ENCODE measurements around the gene GNAL.
A peak's percentile ranks its signal among the peaks of the same experiment; 100 is the strongest.
"Not testable (repeated sequence)": the region's sequence is repeated elsewhere in the genome, so short reads cannot be mapped to it uniquely, and the experiment has no call there.

Gene GNAL

DNA sequence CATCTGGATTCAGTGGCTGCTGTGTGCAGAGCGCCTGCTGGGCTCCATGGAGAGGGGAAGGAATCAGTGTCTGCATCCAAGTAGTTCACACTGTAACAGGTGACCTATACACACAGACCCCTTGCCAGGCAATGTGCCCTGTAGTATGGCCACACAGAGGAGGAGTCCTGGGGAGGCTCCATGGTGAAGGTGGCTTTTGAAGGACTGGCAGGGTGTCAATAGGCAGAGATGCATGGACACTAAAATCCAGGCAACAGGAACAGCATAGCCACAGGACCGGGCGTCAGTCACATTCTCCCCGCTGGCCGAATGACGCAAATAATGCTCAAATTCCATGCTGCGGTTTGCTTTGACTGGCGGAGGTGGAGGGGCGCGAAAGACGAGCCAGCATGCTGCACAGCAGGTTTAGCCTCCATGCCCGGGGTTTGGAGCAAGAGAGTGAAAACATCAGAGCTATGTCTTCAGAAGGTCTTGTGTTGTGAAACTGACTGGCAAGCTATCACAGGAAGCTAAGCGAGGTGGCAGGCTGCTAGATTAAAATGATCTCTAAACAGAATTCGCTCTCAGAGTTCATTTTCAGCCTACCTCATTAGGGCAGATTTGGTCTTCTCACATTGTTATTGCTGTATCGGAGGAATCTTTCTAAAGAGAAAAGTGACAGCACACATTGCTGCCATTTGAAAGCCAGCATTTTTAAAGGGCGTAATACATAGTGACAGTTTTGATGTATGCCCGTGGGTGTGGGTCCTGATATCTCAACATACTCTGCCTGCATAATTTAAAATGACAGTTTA is 161.0 kb downstream of the GNAL start:
- DNase-seq (ENCODE audit: low read depth, low spot score) = no peak

DNA sequence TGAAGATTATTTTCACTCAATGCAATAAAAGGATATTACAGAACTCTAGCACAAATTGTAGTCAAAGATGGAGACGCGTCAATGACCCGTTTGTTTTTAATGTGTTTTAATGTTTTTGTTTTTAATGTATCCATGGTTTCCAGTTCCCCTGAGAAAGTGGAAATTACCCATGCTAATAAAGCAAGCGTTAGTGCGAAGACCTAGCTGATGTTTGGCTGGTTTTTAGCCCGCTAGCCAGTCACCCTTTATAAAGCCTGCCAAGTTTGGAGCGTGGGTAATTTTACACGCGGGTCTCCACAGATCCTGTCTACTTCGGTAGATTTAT is 161.7 kb downstream of the GNAL start:
- DNase-seq (ENCODE audit: low read depth, low spot score) = no peak

GRCh38 chr18:11851146-11851805 is 162.2 kb downstream of the GNAL start, which contains the start of gene CHMP1B:
Gene CHMP1B (plus strand): TSS chr18:11851413. CDS start chr18:11851512, 99 bp downstream.
- DNase-seq (ENCODE audit: low read depth, low spot score) = peak; percentile 94

DNA sequence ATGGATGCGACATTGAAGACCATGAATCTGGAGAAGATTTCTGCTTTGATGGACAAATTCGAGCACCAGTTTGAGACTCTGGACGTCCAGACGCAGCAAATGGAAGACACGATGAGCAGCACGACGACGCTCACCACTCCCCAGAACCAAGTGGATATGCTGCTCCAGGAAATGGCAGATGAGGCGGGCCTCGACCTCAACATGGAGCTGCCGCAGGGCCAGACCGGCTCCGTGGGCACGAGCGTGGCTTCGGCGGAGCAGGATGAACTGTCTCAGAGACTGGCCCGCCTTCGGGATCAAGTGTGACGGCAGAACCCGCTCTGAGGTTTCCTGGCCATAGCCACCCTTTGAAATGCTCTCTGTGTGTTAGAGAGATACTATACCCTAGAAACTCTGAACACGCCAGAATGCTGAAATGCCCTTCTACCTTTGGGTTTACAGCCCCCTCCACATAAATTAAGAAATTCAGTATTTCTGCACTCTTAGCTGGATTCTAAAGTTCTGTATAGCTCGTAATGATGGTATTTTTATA is 162.8 kb downstream of the GNAL start:
- DNase-seq (ENCODE audit: low read depth, low spot score) = no peak

- not testable (repeated sequence) for DNase-seq (ENCODE audit: low read depth, low spot score)
Observed at GRCh38 chr18:11854554-11854953, 165.5 kb downstream of the GNAL start.

GRCh38 chr18:11857177-11857887 is 168.3 kb downstream of the GNAL start:
- no peak for DNase-seq (ENCODE audit: low read depth, low spot score)

DNA sequence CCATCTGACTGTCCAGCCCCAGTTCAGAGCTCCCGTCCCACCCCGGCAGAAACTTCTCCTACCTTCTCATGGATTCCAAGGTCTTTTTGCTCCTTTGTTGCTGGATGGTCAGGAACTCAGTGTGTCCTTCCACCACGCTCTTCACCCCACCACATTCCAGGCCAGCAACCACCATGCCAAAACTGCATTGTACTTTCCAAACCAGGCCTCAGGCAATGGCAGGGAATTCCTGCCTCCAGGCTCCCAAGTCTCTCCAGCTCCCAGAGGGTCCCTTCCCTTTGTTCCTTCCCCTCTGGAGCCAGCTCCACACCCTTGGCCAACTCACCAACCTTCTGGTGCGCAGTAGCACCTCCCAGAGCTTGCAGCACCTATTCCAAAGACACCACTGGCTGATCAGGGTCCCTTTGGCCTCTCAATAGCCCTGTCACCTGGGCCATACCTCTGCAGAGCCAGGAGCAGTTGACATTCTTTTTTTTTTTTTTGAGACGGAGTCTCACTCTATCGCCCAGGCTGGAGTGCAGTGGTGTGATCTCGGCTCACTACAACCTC is 170.3 kb downstream of the GNAL start:
- no peak for DNase-seq (ENCODE audit: low read depth, low spot score)

DNA sequence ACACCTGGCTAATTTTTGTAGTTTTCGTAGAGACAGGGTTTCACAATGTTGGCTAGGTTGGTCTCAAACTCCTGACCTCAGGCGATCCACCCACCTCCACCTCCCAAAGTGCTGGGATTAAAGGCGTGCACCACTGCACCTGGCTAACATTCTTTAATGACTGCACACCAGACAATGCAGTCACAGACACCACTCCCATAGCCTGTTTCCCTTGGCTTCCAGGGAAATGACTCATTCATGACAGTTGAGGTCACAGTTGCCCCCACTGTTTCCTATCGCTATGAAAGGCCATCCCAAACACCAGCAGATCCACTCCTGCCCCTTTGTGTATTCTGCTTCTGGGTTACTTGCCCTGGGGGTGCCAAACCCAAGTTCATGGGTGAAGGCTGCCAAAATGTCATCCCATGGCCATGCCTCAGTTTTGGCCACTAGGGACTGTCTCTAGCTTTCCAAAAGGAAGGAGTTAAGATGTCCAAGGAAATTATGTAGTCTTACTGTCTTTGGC is 170.9 kb downstream of the GNAL start:
- DNase-seq (ENCODE audit: low read depth, low spot score) = no peak

DNA sequence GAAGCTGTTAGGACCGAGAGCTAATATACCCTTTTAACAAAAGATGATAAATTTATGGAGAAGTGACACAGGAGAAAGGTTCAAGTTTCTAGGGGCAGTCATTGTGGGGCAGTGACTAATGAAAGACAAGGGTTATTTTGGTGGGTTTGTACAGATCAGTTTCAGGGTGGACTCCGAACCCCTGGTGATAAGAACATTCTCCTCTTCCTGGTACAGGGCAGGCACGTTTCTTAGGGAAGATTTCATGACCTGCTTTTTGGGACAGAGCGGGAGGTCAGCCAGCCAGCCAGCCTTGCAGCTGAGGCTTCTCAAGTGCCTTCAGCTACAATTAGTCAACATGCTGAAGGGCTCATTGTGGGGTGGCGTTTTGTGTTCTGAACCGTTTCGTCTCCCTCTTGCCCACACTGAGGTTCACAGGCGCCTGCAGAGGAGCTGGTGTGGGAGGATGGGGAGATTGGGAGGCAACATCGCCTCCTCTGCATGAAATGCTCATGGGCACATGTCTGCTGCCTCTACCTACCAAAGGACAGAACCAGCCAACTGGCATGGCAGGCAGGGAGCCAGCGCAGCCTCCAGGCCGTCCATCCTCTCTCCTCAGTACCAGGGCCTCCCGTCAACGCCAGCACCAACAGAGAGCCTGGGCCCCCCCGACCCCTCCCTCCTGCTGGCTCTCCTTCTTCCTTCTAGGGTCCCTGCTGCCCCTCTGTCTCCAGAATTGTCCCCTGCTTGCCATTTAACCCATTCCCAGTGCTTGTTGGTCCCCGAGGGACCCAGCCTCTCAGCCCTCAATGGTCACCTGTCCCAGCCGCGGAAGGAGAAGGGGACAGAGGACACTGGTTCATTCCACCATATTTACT is 171.8 kb downstream of the GNAL start:
- no peak for DNase-seq (ENCODE audit: low read depth, low spot score)

DNA sequence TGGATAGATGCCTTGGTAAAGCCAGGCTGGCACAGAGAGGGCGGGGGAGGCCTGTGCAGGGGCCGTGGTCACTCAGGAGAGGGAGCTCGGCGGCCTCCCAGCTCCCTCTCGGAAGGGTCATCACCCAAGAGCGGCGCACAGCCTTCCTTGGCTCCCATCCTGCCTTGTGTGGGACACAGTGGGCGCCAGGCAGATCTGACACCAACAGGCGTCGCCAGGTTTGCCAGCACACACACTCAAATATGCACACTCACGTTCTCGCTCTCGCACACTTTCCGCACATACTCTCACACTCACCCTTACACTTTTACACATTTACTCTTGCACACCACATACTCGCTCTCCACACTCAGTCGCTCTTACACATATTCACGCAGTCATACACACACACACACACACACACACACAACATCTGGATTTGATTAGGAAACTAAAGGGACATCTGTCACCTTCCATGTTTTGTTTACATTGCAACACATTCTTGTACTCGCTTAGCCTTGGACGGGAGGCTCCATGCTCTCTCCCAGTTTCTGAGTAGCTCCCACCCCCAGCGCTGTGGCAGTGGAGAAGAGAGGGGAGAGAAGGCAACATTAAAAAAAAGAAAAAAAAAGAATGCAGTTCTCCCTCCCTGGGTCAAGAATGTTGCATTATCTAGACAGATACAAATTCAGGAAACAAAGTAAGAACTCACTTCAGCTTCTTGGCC is 172.7 kb downstream of the GNAL start:
- DNase-seq (ENCODE audit: low read depth, low spot score) = no peak

- no peak for DNase-seq (ENCODE audit: low read depth, low spot score)
Observed at GRCh38 chr18:11862468-11863137, 173.5 kb downstream of the GNAL start.

GRCh38 chr18:11864471-11864870 is 175.4 kb downstream of the GNAL start:
- no peak for DNase-seq (ENCODE audit: low read depth, low spot score)

DNA sequence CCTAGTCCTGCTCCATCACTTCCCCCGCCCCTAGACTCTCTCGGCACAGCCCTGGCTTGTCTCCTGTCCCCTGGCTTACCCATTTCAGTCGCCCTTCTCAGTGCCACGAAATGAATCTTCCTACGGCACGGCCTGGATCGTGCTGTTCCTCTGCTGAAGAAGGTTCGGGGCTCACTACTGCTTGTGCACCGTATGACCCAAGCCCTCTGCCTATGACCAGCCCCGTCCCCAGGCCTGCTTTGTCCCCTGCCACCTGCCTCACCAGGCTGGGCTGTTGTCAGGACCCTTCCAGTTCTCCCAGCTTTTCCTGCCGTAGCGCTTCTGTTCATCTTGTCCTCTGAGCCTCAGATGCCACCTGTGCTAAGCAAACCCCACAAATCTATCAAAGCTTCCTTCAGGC is 176.0 kb downstream of the GNAL start:
- no peak for DNase-seq (ENCODE audit: low read depth, low spot score)

GRCh38 chr18:11866329-11866728 is 177.3 kb downstream of the GNAL start:
- no peak for DNase-seq (ENCODE audit: low read depth, low spot score)

DNA sequence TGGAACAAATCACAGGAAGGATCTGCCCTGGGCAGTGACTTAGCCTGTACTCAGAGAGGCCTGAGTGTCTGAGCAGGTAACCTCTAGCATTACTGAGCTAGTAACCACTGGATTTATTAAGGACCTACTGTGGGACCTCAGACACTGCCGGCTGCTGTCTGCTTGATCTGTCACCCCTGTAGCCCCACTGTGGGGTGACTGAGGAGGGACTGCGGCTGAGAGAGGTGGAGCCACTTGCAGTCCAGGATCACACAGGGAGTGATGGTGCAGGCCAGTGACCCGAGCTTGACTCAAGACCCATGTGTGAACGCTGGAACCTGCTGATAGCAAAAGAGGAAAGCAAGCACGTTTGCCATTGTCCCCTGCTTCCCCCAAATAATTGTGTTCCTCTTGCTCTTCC is 177.7 kb downstream of the GNAL start:
- no peak for DNase-seq (ENCODE audit: low read depth, low spot score)

- no peak for DNase-seq (ENCODE audit: low read depth, low spot score)
Observed at GRCh38 chr18:11868230-11868629, 179.2 kb downstream of the GNAL start.

DNA sequence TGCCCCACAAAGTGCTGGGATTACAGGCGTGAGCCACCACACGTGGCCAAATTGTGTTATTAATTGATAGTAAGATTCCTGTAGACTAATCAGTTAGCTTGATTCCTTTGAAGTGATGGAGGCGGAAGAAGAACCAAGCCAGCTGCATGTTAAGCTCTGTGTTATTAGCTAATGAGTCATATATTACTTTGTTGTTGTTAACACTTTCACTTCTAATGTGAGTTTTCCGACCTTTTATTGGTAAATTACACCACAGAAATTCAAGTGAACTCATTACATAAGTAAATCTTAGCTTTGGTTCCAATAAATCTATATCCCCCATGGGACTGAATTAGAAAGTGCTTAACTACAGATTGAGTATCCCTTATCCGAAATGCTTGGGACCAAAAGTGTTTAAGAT is 182.4 kb downstream of the GNAL start:
- DNase-seq (ENCODE audit: low read depth, low spot score) = no peak

DNA sequence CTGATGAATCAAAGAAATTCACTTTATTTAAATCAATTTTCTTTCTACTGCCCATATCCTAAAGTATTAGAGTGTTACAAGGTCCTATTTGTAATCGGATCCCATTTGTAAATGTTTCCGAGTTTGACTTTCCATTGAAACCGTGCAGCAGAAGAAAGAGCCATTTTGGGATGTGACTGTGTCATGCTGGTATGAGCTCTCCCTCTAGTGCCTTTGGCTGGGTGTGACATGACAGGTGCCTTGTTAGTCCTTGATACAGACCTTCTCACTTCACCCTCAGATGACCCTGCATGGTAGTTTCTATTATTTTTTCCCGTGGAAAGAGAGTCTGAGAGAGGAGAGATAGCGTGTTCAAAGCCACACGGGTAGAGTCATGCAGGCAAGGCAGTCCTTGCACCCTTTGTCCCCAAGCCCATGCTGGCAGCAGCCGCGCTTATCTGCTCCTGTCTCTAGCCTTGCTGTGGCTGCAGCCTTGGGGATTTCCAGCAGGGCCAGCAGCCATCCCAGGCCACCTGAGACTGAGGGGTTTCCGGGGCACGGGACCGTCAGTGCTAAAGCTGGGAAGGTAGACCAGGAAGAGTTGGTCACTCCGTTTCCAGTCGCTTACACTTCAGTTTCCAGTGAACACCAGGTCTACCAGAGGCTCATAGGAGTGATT is 183.5 kb downstream of the GNAL start:
- no peak for DNase-seq (ENCODE audit: low read depth, low spot score)

GRCh38 chr18:11873670-11874340 is 184.7 kb downstream of the GNAL start:
- DNase-seq (ENCODE audit: low read depth, low spot score) = no peak

All from activated naive CD8-positive, alpha-beta T cell treated with anti-CD3 and anti-CD28 coated beads, Interleukin-2, amount 50 U/mL, for 16 hours (primary cell).